A673 (cell line): Measurements from ENCODE around the gene RAMAC. TPM values are rescaled to one million over a fixed set of nuclear protein-coding genes. Genes with fewer than 3 reads are reported as not detected.

ENCODE experiments used
- BruUV-seq: library from RNA; stranded (reverse); fragments of 400-500 nt; replicated peaks from 2 replicates; lab custom pipeline; 2021; lab: Mats Ljungman, UMichigan
- CTCF ChIA-PET: fragments of 300-600 bp; sonication (Branson Sonifier 250); formaldehyde crosslinking; loops from one replicate; lab custom pipeline; 2022; ENCODE audit warnings: antibody characterized with exemption; lab: Charles Lee
- POLR2A ChIA-PET: fragments of 300-600 bp; sonication (Branson Sonifier 250); formaldehyde crosslinking; loops from one replicate; lab custom pipeline; 2022; ENCODE audit warnings: antibody characterized with exemption; ENCODE audit not compliant: low non-redundant PET; lab: Charles Lee
- DNase-seq: peaks from one replicate; pipeline ENCODE4 v3.0.0-alpha.2; 2015; ENCODE audit warnings: low spot score
- H3K27ac ChIP-seq: fragments of 200-600 bp; sonication (generic); 2 replicates; pipeline ENCODE4 v1.5.1; 2016; ENCODE audit warnings: mixed run types, low read depth, mild to moderate bottlenecking, mixed read lengths, antibody characterized with exemption, low read length; ENCODE audit not compliant: poor library complexity, severe bottlenecking
- H3K27me3 ChIP-seq: fragments of 200-600 bp; sonication (generic); replicated peaks from 2 replicates; pipeline ENCODE4 v1.6.1; 2017; ENCODE audit warnings: mixed run types, low read depth, mild to moderate bottlenecking, mixed read lengths, antibody characterized with exemption, low read length; ENCODE audit not compliant: insufficient read depth, poor library complexity
- H3K36me3 ChIP-seq: fragments of 200-600 bp; sonication (generic); 2 replicates; pipeline ENCODE4 v1.6.1; 2016; ENCODE audit warnings: mixed run types, mild to moderate bottlenecking, mixed read lengths, antibody characterized with exemption, low read length; ENCODE audit not compliant: insufficient read depth, poor library complexity, severe bottlenecking
- H3K4me1 ChIP-seq: fragments of 200-600 bp; sonication (generic); 2 replicates; pipeline ENCODE4 v1.6.1; 2017; ENCODE audit warnings: mixed run types, mild to moderate bottlenecking, mixed read lengths, antibody characterized with exemption, low read length; ENCODE audit not compliant: insufficient read depth, poor library complexity, severe bottlenecking
- H3K4me3 ChIP-seq: fragments of 200-600 bp; sonication (generic); 2 replicates; pipeline ENCODE4 v1.5.1; 2016; ENCODE audit warnings: low read depth, mixed run types, mild to moderate bottlenecking, mixed read lengths, low read length; ENCODE audit not compliant: poor library complexity, severe bottlenecking
- H3K9me3 ChIP-seq: fragments of 200-600 bp; sonication (generic); 2 replicates; pipeline ENCODE4 v1.6.1; 2016; ENCODE audit warnings: mixed run types, low read depth, mild to moderate bottlenecking, mixed read lengths, antibody characterized with exemption, low read length; ENCODE audit not compliant: poor library complexity, severe bottlenecking
- EZH2 ChIP-seq: fragments of 200-600 bp; sonication (generic); IDR thresholded peaks from 2 replicates; pipeline ENCODE4 v1.6.1; 2017; ENCODE audit warnings: borderline replicate concordance, low read depth, mild to moderate bottlenecking, mixed read lengths, antibody characterized with exemption, low read length; ENCODE audit not compliant: poor library complexity, severe bottlenecking
- intact Hi-C: fragments of 100-400 bp; cut with micrococcal nuclease; formaldehyde crosslinking; loops from one replicate; pipeline ENCODE4 v1.10.0; 2022; ENCODE audit not compliant: unreplicated experiment
- total RNA-seq: library from RNA; stranded (reverse); gene quantifications from 2 replicates; pipeline ENCODE4 v1.2.3, GENCODE V29; 2021
- TF ChIP-seq, protein P1 (sequence below): fragments of 300-800, 200-600 bp; sonication (generic); conservative IDR thresholded peaks from 2 replicates; pipeline ENCODE4 v1.5.1; 2017; ENCODE audit warnings: low read depth, mild to moderate bottlenecking, antibody characterized with exemption, low read length, moderate library complexity, mixed read lengths

Gene RAMAC
- total RNA-seq, 1 experiment from 2014 or later = 28.1 TPM

DNA sequence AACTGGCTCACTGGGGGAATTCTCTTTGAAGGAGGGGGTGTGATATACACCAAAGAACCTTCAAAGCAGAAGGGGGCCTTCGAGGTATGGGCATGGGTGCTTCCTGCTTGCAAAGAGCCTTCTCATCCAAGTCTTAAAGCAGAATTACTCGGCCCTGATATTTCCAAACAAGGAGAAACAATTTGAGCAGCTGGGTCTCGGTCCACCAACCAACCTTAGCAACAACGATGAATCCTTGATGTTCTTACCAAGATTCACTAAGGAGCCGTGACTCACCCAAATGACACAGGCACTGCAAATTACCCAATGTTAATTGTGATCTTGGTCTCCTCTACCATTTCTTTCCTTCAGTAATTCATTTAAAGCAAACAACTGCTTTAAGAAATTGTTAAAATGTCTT is 41.2 kb upstream of the RAMAC start:
- intact Hi-C loops = no loop called here
- CTCF ChIA-PET = no interaction called here

DNA sequence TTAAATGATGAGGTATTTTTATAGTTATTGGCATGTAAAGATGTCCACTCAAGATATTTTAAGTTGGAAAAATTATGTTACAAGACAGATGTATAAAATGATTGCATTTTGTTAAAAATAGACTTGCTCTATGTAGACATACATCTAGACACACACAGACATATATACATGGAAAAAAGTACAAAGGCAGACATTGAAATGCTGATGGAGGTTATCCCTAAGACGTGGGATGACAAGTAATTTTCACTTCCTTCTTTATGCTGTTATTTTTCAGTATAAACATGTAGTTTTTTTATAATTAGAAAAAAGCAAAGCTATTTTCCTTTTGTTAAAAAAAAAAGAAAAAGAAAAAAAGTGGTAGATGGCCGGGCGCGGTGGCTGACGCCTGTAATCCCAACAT is 40.7 kb upstream of the RAMAC start:
- no peaks in the 10 kb centered on the region for H3K36me3 ChIP-seq
- CTCF ChIA-PET = no interaction called here
- H3K4me3 ChIP-seq = no peak overlapping the region
- no peak overlapping the region for H3K27ac ChIP-seq
- H3K27me3 ChIP-seq = peaks cover 25% of the 10 kb centered on the region
- intact Hi-C loops = no loop called here
- TF ChIP-seq EZH2 = no peak
- TF ChIP-seq, protein P1, sequence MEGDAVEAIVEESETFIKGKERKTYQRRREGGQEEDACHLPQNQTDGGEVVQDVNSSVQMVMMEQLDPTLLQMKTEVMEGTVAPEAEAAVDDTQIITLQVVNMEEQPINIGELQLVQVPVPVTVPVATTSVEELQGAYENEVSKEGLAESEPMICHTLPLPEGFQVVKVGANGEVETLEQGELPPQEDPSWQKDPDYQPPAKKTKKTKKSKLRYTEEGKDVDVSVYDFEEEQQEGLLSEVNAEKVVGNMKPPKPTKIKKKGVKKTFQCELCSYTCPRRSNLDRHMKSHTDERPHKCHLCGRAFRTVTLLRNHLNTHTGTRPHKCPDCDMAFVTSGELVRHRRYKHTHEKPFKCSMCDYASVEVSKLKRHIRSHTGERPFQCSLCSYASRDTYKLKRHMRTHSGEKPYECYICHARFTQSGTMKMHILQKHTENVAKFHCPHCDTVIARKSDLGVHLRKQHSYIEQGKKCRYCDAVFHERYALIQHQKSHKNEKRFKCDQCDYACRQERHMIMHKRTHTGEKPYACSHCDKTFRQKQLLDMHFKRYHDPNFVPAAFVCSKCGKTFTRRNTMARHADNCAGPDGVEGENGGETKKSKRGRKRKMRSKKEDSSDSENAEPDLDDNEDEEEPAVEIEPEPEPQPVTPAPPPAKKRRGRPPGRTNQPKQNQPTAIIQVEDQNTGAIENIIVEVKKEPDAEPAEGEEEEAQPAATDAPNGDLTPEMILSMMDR = no peak
- H3K4me1 ChIP-seq = no peaks in the 10 kb centered on the region
- DNase-seq = no peak
- BruUV-seq = no TSS peak
- no peaks in the 10 kb centered on the region for H3K9me3 ChIP-seq
- POLR2A ChIA-PET = no interaction called here

More for the DNA sequence above, 41.2 kb upstream of the RAMAC start:
- POLR2A ChIA-PET = no interaction called here
- TF ChIP-seq EZH2 = no peak
- TF ChIP-seq, protein P1 = no peak
- peak; percentile 16 for DNase-seq
- peaks cover 20% of the 10 kb centered on the region for H3K27me3 ChIP-seq
- BruUV-seq = no TSS peak
- H3K9me3 ChIP-seq = no peaks in the 10 kb centered on the region
- no peaks in the 10 kb centered on the region for H3K36me3 ChIP-seq
- H3K4me1 ChIP-seq = no peaks in the 10 kb centered on the region
- H3K4me3 ChIP-seq = no peak overlapping the region
- no peak overlapping the region for H3K27ac ChIP-seq

DNA sequence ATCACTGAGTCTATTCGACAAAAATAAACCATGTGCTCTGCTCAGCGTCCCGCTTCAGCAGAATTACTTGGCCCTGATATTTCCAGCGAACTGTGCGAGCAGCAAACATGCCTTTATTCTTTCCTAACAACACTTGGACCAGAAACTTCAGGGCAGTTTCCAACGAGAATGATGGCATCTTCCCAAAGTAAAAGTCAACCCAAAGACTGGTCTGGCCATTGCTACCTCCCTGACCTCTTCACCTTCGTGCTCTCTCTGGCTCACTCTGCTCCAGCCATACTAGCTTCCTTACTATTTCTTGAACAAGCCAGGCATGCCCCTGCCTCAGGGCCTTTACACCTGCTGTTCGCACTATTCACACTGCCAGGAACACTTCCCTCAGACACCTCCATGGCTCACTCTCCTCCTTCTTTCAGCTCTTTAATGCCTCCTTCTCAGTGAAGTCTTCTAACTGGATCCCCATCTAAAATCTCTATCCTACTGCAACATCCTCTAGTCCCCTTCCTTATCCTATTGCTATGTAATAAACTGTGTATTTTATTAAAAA is 39.8 kb upstream of the RAMAC start:
- CTCF ChIA-PET = no interaction called here
- intact Hi-C loops = no loop called here
- POLR2A ChIA-PET = no interaction called here

More for the DNA sequence above, 39.8 kb upstream of the RAMAC start:
- H3K4me1 ChIP-seq = no peaks in the 10 kb centered on the region
- H3K36me3 ChIP-seq = no peaks in the 10 kb centered on the region
- no TSS peak for BruUV-seq
- TF ChIP-seq, protein P1 = no peak
- TF ChIP-seq EZH2 = no peak
- no peak for DNase-seq
- no peaks in the 10 kb centered on the region for H3K9me3 ChIP-seq
- H3K27ac ChIP-seq = no peak overlapping the region
- H3K27me3 ChIP-seq = peaks cover 34% of the 10 kb centered on the region
- H3K4me3 ChIP-seq = no peak overlapping the region
